Osteoblast (primary cell): ENCODE data around the gene TEX53. TPM values are rescaled to one million over a fixed set of nuclear protein-coding genes. Genes with fewer than 3 reads are reported as not detected.

Source experiments
- DNase-seq: peaks from one replicate; pipeline ENCODE4 v3.0.0; 2011; ENCODE audit warnings: low spot score, mixed read lengths; ENCODE audit not compliant: insufficient read length; ENCODE audit errors: missing footprints
- H2AFZ ChIP-seq: 2 replicates; pipeline ENCODE4 v1.6.0; 2011; ENCODE audit warnings: mild to moderate bottlenecking, low read length
- H3K27ac ChIP-seq: 2 replicates; pipeline ENCODE4 v1.5.1; 2011; ENCODE audit warnings: mild to moderate bottlenecking, low read depth, low read length, moderate library complexity
- H3K27me3 ChIP-seq: 2 replicates; pipeline ENCODE4 v1.6.0; 2012; ENCODE audit warnings: mild to moderate bottlenecking, control low read depth, inconsistent platforms, low read length, moderate library complexity; ENCODE audit not compliant: insufficient read depth
- H3K36me3 ChIP-seq: 2 replicates; pipeline ENCODE4 v1.5.1; 2011; ENCODE audit warnings: mild to moderate bottlenecking, low read length, control low read depth, moderate library complexity; ENCODE audit not compliant: insufficient read depth
- H3K4me1 ChIP-seq: 2 replicates; pipeline ENCODE4 v1.5.1; 2011; ENCODE audit warnings: mild to moderate bottlenecking, low read length, control low read depth, moderate library complexity; ENCODE audit not compliant: insufficient read depth
- H3K4me2 ChIP-seq: 2 replicates; pipeline ENCODE4 v1.6.0; 2011; ENCODE audit warnings: mild to moderate bottlenecking, low read length; ENCODE audit not compliant: insufficient read depth
- H3K4me3 ChIP-seq: fragments of 200-600 bp; sonication (generic); 3 replicates; pipeline ENCODE4 v1.5.1; 2012; ENCODE audit warnings: mild to moderate bottlenecking, low read length, inconsistent platforms; ENCODE audit not compliant: insufficient read depth
- H3K79me2 ChIP-seq: 2 replicates; pipeline ENCODE4 v1.6.0; 2012; ENCODE audit warnings: mild to moderate bottlenecking, low read length, control low read depth, inconsistent platforms; ENCODE audit not compliant: insufficient read depth
- H3K9me3 ChIP-seq: 2 replicates; pipeline ENCODE4 v1.5.1; 2011; ENCODE audit warnings: low read depth, low read length, control low read depth
- H4K20me1 ChIP-seq: 2 replicates; pipeline ENCODE4 v1.6.0; 2012; ENCODE audit warnings: mild to moderate bottlenecking, low read length, control low read depth; ENCODE audit not compliant: insufficient read depth
- small RNA-seq: library from RNA; depleted of rRNA; stranded (forward); fragments of <200 nt; gene quantifications from one replicate; pipeline ENCODE3, GENCODE V24; 2012
- total RNA-seq: library from RNA; depleted of rRNA; stranded (reverse); fragments of >200 nt; gene quantifications from 2 replicates; pipeline ENCODE4 v1.2.3, GENCODE V29; 2012
- TF ChIP-seq, protein P1 (sequence below): IDR thresholded peaks from 2 replicates; pipeline ENCODE4 v1.5.1; 2011; ENCODE audit warnings: mild to moderate bottlenecking, low read depth, low read length, moderate library complexity; ENCODE audit errors: extremely low read depth

Gene TEX53
- total RNA-seq, 1 donor = not detected

GRCh38 chr9:114607671-114608524, 49.7 kb downstream of the TEX53 start:
- TF ChIP-seq, protein P1, sequence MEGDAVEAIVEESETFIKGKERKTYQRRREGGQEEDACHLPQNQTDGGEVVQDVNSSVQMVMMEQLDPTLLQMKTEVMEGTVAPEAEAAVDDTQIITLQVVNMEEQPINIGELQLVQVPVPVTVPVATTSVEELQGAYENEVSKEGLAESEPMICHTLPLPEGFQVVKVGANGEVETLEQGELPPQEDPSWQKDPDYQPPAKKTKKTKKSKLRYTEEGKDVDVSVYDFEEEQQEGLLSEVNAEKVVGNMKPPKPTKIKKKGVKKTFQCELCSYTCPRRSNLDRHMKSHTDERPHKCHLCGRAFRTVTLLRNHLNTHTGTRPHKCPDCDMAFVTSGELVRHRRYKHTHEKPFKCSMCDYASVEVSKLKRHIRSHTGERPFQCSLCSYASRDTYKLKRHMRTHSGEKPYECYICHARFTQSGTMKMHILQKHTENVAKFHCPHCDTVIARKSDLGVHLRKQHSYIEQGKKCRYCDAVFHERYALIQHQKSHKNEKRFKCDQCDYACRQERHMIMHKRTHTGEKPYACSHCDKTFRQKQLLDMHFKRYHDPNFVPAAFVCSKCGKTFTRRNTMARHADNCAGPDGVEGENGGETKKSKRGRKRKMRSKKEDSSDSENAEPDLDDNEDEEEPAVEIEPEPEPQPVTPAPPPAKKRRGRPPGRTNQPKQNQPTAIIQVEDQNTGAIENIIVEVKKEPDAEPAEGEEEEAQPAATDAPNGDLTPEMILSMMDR = no peak
- Histone ChIP-seq H4K20me1 (peaks cover 10% of the 10 kb centered on the region), H3K4me3 (no peak overlapping the region), H3K9me3 (no peaks in the 10 kb centered on the region), H3K36me3 (no peaks in the 10 kb centered on the region), H3K27me3 (no peaks in the 10 kb centered on the region), H3K4me2 (no peak overlapping the region), H3K79me2 (peaks cover 9% of the 10 kb centered on the region), H3K4me1 (peaks cover 33% of the 10 kb centered on the region), H3K27ac (no peak overlapping the region), H2AFZ (no peak overlapping the region)
- no peak for DNase-seq

GRCh38 chr9:114606597-114607207, 50.9 kb downstream of the TEX53 start:
- Histone ChIP-seq H3K4me1 (peaks cover 24% of the 10 kb centered on the region), H3K27ac (peak overlapping the region; percentile 3), H3K36me3 (no peaks in the 10 kb centered on the region), H2AFZ (no peak overlapping the region), H3K9me3 (no peaks in the 10 kb centered on the region), H3K4me2 (peak overlapping the region; percentile 38), H3K79me2 (peaks cover under 1% of the 10 kb centered on the region), H3K27me3 (no peaks in the 10 kb centered on the region), H4K20me1 (peaks cover 5% of the 10 kb centered on the region), H3K4me3 (no peak overlapping the region)
- TF ChIP-seq, protein P1 = no peak
- DNase-seq = peak; percentile 72

Small RNA genes within 50 kb of the gene (small RNA-seq; reads per million reads assigned to genes)
- not detected for gene RF00019

Other genes starting within 250 kb of the TEX53 start
- 2.2 and 2.7 TPM in 2 replicates for gene WHRN, start 152.3 kb downstream of the TEX53 start, total RNA-seq
- 89.6 and 98.8 TPM in 2 replicates for gene ATP6V1G1, start 70.0 kb downstream of the TEX53 start, total RNA-seq
- gene TMEM268, start 46.5 kb downstream of the TEX53 start, total RNA-seq = 12.3 and 13.8 TPM in 2 replicates
- gene TEX48, start 24.4 kb upstream of the TEX53 start, total RNA-seq = not detected in 2 replicates
- under 0.01 and 0.29 TPM in 2 replicates for gene TNFSF15, start 148.2 kb upstream of the TEX53 start, total RNA-seq